SHP77 treated with DMSO at 0.1 percent for 48 hours (cell line): Measurements from ENCODE around the gene HILPDA.
A peak's percentile ranks its signal among the peaks of the same experiment; 100 is the strongest.

Source experiments
- DNase-seq: peaks from one replicate; lab custom pipeline; 2025; lab: John Stamatoyannopoulos, UW

HILPDA gene

GRCh38 chr7:128455543-128456254, at the start of gene HILPDA:
Gene HILPDA (plus strand): TSS chr7:128455878. CDS start chr7:128457269, 1,391 bp downstream.
- peak; percentile 65 for DNase-seq

- DNase-seq: no peak
These were observed 49.1 kb upstream of the HILPDA start for GRCh38 chr7:128406314-128407232.

- no peak for DNase-seq
These were observed 48.5 kb upstream of the HILPDA start for GRCh38 chr7:128407233-128407589.

GRCh38 chr7:128407751-128408708, 47.6 kb upstream of the HILPDA start:
- no peak for DNase-seq

- DNase-seq: no peak
These were observed 46.7 kb upstream of the HILPDA start for GRCh38 chr7:128408709-128409595.

- DNase-seq: peak; percentile 29
These were observed 45.9 kb upstream of the HILPDA start, which contains the start of gene IMPDH1 for GRCh38 chr7:128409596-128410450. Gene IMPDH1 (minus strand): TSS chr7:128409982. CDS start chr7:128409901, 81 bp downstream.

- no peak for DNase-seq
These were observed 45.3 kb upstream of the HILPDA start for GRCh38 chr7:128410451-128410753.

- no peak for DNase-seq
These were observed 40.4 kb upstream of the HILPDA start for GRCh38 chr7:128415217-128415785.

GRCh38 chr7:128417071-128417470, 38.6 kb upstream of the HILPDA start:
- DNase-seq: no peak

GRCh38 chr7:128419257-128419656, 36.4 kb upstream of the HILPDA start:
- no peak for DNase-seq

GRCh38 chr7:128420773-128421172, 34.9 kb upstream of the HILPDA start:
- no peak for DNase-seq

- DNase-seq: no peak
These were observed 34.3 kb upstream of the HILPDA start for GRCh38 chr7:128421384-128421783.

- no peak for DNase-seq
These were observed 33.6 kb upstream of the HILPDA start for GRCh38 chr7:128422037-128422436.

- no peak for DNase-seq
These were observed 32.8 kb upstream of the HILPDA start for GRCh38 chr7:128422842-128423241.

GRCh38 chr7:128424686-128425275, 30.9 kb upstream of the HILPDA start:
- DNase-seq: no peak

GRCh38 chr7:128425850-128426249, 29.8 kb upstream of the HILPDA start:
- DNase-seq: peak; percentile 38

- DNase-seq: peak; percentile 21
These were observed 28.3 kb upstream of the HILPDA start for GRCh38 chr7:128427289-128427891.

- DNase-seq: no peak
These were observed 25.5 kb upstream of the HILPDA start for GRCh38 chr7:128430207-128430606.

GRCh38 chr7:128431221-128431620, 24.5 kb upstream of the HILPDA start:
- no peak for DNase-seq
